ENCODE data around the gene DHX30. TPM values are rescaled to one million over a fixed set of nuclear protein-coding genes. Genes with fewer than 3 reads are reported as not detected.

DHX30 gene
- total RNA-seq, 1 donor from 2014 or later = 77.4 TPM

DNA sequence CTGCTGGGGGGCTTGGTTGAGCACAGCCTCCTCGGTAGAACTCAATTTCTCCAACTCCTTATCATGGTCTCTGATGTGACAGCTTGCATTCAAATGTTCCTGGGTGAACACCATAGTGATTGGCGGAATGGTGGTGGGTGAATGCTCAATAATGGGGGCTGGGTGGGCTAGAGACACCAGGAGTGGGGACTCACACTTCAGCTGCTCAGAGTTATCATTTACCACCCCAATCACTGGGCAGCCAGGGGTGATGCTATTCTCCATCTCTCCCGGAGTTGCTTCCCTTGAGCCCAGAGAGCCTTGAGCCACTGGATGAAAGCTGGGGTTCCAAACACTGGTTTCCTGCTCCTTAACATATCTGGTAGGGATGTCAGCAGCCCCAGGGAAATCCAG, 88.7 kb downstream of the DHX30 start:
- POLR2A ChIA-PET = no interaction called here
- H3K27ac Mint-ChIP-seq = no peak overlapping the region
- H3K4me3 Mint-ChIP-seq = no peak overlapping the region
- peaks cover 60% of the 10 kb centered on the region for H3K36me3 Mint-ChIP-seq (ENCODE audit: low read depth)
- intact Hi-C loops (cut with micrococcal nuclease) = no loop called here
- DNase-seq (no peak), ATAC-seq (ENCODE audit: low read depth) (no peak)
- H3K4me1 Mint-ChIP-seq = no peaks in the 10 kb centered on the region
- H3K9me3 Mint-ChIP-seq = no peaks in the 10 kb centered on the region
- TF ChIP-seq, protein P1, sequence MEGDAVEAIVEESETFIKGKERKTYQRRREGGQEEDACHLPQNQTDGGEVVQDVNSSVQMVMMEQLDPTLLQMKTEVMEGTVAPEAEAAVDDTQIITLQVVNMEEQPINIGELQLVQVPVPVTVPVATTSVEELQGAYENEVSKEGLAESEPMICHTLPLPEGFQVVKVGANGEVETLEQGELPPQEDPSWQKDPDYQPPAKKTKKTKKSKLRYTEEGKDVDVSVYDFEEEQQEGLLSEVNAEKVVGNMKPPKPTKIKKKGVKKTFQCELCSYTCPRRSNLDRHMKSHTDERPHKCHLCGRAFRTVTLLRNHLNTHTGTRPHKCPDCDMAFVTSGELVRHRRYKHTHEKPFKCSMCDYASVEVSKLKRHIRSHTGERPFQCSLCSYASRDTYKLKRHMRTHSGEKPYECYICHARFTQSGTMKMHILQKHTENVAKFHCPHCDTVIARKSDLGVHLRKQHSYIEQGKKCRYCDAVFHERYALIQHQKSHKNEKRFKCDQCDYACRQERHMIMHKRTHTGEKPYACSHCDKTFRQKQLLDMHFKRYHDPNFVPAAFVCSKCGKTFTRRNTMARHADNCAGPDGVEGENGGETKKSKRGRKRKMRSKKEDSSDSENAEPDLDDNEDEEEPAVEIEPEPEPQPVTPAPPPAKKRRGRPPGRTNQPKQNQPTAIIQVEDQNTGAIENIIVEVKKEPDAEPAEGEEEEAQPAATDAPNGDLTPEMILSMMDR (IDR thresholded peaks at IDR 0.05) = no peak
- CTCF ChIA-PET = no interaction called here
- no peaks in the 10 kb centered on the region for H3K27me3 Mint-ChIP-seq

DNA sequence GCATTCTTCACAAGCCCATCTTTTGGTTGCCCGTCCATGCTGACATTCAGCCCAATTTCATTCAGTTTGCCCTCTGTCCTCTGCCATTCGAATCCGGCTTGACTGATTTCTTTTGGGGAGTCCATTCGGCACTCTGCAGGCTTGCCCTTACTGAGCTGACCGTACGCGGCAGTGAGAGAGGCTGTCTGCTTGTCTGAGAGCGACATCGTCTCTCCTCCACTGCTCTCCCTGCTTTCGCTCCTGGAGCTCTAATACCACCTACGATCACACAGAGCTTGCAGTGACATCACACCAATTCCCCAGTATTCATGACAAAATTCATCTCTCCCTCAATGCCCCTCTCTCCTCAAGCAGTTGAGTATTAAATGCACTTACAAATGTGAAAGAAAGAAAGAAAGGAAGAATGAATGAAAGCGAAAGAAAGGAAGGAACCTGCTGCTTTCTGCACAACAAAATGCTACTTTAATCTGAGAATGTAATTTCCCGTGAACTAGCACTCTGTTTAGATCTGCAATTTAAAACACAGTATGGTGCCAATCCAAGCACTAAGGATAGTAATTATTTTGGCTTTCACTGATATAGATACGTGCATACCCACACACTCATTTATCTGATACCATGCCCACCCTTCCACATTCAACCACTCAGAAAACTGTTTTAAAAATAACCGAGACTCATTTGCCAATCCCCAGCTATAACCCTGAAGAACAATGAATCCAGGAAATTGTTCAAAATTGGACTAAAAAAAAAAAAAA, 89.5 kb downstream of the DHX30 start:
- no peaks in the 10 kb centered on the region for H3K27me3 Mint-ChIP-seq
- H3K27ac Mint-ChIP-seq = no peak overlapping the region
- H3K4me1 Mint-ChIP-seq = no peaks in the 10 kb centered on the region
- H3K36me3 Mint-ChIP-seq (ENCODE audit: low read depth) = peaks cover 61% of the 10 kb centered on the region
- DNase-seq = no peak
- TF ChIP-seq, protein P1 (IDR thresholded peaks at IDR 0.05) = no peak
- intact Hi-C loops (cut with micrococcal nuclease) = no loop called here
- no peak overlapping the region for H3K4me3 Mint-ChIP-seq
- no peaks in the 10 kb centered on the region for H3K9me3 Mint-ChIP-seq
- no peak for ATAC-seq (ENCODE audit: low read depth)
- ChIA-PET CTCF (no interaction called here), POLR2A (no interaction called here)

DNA sequence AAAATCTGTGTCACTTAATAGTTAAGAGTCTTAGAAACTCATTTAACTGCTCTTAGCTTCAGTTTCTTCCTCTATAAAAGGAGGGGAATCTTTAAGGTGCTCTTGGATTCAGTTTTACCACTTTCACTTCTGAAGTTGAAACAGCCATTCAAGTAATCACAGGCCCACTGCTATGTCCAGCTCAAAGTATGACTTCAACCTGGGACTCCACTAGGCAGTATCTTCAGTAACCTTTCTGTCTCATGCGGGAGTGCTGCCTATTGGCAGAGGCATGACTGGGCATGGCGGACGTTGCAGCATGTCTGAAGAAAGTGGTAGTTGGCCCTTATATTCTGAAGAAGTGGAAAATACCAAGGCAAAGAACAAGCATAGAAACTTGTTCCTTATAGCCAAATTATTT, 92.3 kb downstream of the DHX30 start:
- ChIA-PET CTCF (no interaction called here), POLR2A (no interaction called here)
- TF ChIP-seq, protein P1 (IDR thresholded peaks at IDR 0.05) = no peak
- H3K4me1 Mint-ChIP-seq = no peaks in the 10 kb centered on the region
- ATAC-seq (ENCODE audit: low read depth) (no peak), DNase-seq (no peak)
- no peak overlapping the region for H3K4me3 Mint-ChIP-seq
- H3K9me3 Mint-ChIP-seq = no peaks in the 10 kb centered on the region
- intact Hi-C loops (cut with micrococcal nuclease) = no loop called here
- no peak overlapping the region for H3K27ac Mint-ChIP-seq
- peaks cover 53% of the 10 kb centered on the region for H3K36me3 Mint-ChIP-seq (ENCODE audit: low read depth)
- H3K27me3 Mint-ChIP-seq = no peaks in the 10 kb centered on the region

DNA sequence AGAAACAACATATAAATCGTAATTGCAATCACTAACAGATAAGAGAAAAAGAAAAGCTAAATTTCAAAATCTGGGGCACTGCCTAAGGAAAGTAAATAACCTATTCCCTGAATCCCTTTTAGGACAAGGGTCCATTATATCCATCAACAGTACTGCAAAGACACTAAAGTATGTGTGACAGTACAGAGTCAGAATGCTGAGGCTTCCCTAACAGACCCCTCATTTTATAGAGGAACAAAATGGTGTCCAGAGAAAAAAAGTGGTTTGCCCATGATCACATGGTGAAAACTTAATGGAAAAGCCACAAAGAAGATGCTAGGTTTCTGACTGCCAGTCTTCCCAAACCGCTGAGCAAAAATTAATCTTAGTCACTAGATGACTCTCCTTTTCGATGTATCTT, 93.8 kb downstream of the DHX30 start:
- no peak overlapping the region for H3K4me3 Mint-ChIP-seq
- no peak overlapping the region for H3K27ac Mint-ChIP-seq
- no peaks in the 10 kb centered on the region for H3K27me3 Mint-ChIP-seq
- H3K4me1 Mint-ChIP-seq = no peaks in the 10 kb centered on the region
- H3K36me3 Mint-ChIP-seq (ENCODE audit: low read depth) = peaks cover 52% of the 10 kb centered on the region
- ATAC-seq (ENCODE audit: low read depth) = no peak
- ChIA-PET CTCF (no interaction called here), POLR2A (no interaction called here)
- TF ChIP-seq, protein P1 (IDR thresholded peaks at IDR 0.05) = no peak
- intact Hi-C loops (cut with micrococcal nuclease) = no loop called here
- no peak for DNase-seq
- H3K9me3 Mint-ChIP-seq = no peaks in the 10 kb centered on the region

DNA sequence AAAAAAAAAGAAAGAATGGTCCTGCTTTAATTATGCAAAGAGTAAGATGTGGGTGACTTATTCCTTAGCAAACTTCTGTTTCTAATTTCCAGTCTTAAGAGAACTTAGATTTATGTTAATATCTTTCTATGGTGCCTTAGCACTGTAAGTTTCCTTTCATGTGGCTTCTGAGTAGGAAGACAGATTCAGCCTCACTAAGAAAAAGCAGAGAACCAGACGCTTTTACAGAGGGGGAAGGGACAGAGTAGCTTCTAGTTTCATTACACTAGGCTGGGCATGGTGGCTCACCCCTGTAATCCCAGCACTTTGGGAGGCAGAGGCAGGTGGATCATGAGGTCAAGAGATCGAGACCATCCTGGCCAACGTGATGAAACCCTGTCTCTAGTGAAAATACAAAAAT, 95.0 kb downstream of the DHX30 start:
- H3K36me3 Mint-ChIP-seq (ENCODE audit: low read depth) = peaks cover 47% of the 10 kb centered on the region
- no peak overlapping the region for H3K4me3 Mint-ChIP-seq
- ATAC-seq (ENCODE audit: low read depth) = no peak
- H3K27ac Mint-ChIP-seq = no peak overlapping the region
- DNase-seq = no peak
- H3K4me1 Mint-ChIP-seq = no peaks in the 10 kb centered on the region
- ChIA-PET POLR2A (no interaction called here), CTCF (no interaction called here)
- intact Hi-C loops (cut with micrococcal nuclease) = no loop called here
- TF ChIP-seq, protein P1 (IDR thresholded peaks at IDR 0.05) = no peak
- no peaks in the 10 kb centered on the region for H3K9me3 Mint-ChIP-seq
- no peaks in the 10 kb centered on the region for H3K27me3 Mint-ChIP-seq
